ENCODE results near the gene DDX19B. TPM values are rescaled to one million over a fixed set of nuclear protein-coding genes. Genes with fewer than 3 reads are reported as not detected.
A peak's percentile ranks its signal among the peaks of the same experiment; 100 is the strongest.

DDX19B gene
- total and polyA plus RNA-seq, 9 of the 15 experiments (the other 6 are each of a cell fraction or from before 2014, with no cell fraction given) = 7.0 to 32.9 (median 19.3) TPM

DNA sequence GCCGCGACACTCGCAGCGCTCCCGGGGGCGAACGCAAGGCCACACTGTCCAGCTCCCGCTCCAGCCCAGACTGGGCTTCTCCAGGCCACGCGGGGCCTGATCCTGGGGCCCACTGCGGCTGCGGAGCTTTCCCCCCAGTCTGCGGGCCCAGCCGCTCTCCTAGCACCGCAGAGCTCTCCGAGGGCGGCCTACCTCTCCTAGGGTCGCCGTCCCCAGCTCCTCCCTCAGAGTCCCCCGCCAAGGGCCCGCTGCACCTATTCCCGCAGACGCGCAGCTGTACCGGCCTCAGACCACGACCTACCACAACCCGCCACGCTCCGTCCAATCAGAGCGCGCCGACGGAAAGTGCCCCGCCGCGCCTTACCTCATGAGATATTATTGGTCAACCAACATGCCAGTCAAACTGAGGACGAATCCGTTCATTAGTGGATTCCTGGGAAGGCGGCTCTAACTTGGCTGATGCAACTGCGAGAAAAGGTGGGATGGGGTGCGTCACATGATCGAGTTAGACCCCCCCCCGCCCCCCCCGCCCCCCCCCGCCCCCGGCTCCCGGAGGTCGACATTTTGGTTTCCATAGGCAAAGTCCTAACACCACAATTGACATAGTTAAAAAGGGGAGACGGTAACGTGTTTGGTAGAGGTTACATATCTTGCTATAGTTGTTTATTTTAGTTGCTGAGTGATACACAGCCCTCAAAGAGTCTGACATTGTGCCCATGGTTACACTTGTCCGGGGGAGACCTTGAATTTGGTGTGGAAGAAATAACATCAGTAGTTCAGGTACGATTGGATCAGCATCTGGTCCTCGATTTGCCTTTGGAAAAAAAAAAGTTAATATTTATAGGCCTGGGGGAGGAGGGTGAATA is 9.5 kb upstream of the DDX19B start, which contains the start of gene AARS1 (continued):
- no peak for TF ChIP-seq KDM4B (IDR thresholded peaks at IDR 0.05; ENCODE audit: borderline replicate concordance in 2 of 2, low read depth in 1 of 2)
- TF ChIP-seq XRCC5 (IDR thresholded peaks at IDR 0.05; ENCODE audit: low read depth, low read length) = no peak
- no peak for TF ChIP-seq KLF16 (IDR thresholded peaks at IDR 0.05)
- TF ChIP-seq, protein P1, sequence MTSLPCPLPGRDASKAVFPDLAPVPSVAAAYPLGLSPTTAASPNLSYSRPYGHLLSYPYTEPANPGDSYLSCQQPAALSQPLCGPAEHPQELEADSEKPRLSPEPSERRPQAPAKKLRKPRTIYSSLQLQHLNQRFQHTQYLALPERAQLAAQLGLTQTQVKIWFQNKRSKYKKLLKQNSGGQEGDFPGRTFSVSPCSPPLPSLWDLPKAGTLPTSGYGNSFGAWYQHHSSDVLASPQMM (CRISPR knock-in tag; IDR thresholded peaks at IDR 0.05) = no peak
- TF ChIP-seq, protein P2, sequence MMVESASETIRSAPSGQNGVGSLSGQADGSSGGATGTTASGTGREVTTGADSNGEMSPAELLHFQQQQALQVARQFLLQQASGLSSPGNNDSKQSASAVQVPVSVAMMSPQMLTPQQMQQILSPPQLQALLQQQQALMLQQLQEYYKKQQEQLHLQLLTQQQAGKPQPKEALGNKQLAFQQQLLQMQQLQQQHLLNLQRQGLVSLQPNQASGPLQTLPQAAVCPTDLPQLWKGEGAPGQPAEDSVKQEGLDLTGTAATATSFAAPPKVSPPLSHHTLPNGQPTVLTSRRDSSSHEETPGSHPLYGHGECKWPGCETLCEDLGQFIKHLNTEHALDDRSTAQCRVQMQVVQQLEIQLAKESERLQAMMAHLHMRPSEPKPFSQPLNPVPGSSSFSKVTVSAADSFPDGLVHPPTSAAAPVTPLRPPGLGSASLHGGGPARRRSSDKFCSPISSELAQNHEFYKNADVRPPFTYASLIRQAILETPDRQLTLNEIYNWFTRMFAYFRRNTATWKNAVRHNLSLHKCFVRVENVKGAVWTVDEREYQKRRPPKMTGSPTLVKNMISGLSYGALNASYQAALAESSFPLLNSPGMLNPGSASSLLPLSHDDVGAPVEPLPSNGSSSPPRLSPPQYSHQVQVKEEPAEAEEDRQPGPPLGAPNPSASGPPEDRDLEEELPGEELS (CRISPR knock-in tag; IDR thresholded peaks at IDR 0.05; ENCODE audit: borderline replicate concordance) = 0 out of 2 replicates have a peak, but pooled peaks have one; percentile 27
- no peak for TF ChIP-seq ESRRB (CRISPR knock-in tag; IDR thresholded peaks at IDR 0.05; ENCODE audit: borderline replicate concordance)
- TF ChIP-seq NFRKB (IDR thresholded peaks at IDR 0.05; ENCODE audit: low read depth) = peak; percentile 82
- no peak for TF ChIP-seq GATAD2B (IDR thresholded peaks at IDR 0.05; ENCODE audit: borderline replicate concordance)
- no peak for TF ChIP-seq STAT5B (CRISPR knock-in tag; IDR thresholded peaks at IDR 0.05)
- TF ChIP-seq, protein P3, sequence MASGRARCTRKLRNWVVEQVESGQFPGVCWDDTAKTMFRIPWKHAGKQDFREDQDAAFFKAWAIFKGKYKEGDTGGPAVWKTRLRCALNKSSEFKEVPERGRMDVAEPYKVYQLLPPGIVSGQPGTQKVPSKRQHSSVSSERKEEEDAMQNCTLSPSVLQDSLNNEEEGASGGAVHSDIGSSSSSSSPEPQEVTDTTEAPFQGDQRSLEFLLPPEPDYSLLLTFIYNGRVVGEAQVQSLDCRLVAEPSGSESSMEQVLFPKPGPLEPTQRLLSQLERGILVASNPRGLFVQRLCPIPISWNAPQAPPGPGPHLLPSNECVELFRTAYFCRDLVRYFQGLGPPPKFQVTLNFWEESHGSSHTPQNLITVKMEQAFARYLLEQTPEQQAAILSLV (tag; IDR thresholded peaks at IDR 0.05) = peak; percentile 47
- TF ChIP-seq KHSRP (IDR thresholded peaks at IDR 0.05) = 0 out of 2 replicates have a peak, but pooled peaks have one; percentile 32
- no peak for TF ChIP-seq ZNF134 (CRISPR knock-in tag; conservative IDR thresholded peaks at IDR 0.05)
- TF ChIP-seq, protein P4, sequence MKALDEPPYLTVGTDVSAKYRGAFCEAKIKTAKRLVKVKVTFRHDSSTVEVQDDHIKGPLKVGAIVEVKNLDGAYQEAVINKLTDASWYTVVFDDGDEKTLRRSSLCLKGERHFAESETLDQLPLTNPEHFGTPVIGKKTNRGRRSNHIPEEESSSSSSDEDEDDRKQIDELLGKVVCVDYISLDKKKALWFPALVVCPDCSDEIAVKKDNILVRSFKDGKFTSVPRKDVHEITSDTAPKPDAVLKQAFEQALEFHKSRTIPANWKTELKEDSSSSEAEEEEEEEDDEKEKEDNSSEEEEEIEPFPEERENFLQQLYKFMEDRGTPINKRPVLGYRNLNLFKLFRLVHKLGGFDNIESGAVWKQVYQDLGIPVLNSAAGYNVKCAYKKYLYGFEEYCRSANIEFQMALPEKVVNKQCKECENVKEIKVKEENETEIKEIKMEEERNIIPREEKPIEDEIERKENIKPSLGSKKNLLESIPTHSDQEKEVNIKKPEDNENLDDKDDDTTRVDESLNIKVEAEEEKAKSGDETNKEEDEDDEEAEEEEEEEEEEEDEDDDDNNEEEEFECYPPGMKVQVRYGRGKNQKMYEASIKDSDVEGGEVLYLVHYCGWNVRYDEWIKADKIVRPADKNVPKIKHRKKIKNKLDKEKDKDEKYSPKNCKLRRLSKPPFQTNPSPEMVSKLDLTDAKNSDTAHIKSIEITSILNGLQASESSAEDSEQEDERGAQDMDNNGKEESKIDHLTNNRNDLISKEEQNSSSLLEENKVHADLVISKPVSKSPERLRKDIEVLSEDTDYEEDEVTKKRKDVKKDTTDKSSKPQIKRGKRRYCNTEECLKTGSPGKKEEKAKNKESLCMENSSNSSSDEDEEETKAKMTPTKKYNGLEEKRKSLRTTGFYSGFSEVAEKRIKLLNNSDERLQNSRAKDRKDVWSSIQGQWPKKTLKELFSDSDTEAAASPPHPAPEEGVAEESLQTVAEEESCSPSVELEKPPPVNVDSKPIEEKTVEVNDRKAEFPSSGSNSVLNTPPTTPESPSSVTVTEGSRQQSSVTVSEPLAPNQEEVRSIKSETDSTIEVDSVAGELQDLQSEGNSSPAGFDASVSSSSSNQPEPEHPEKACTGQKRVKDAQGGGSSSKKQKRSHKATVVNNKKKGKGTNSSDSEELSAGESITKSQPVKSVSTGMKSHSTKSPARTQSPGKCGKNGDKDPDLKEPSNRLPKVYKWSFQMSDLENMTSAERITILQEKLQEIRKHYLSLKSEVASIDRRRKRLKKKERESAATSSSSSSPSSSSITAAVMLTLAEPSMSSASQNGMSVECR (CRISPR knock-in tag; IDR thresholded peaks at IDR 0.05) = peak; percentile 92
- TF ChIP-seq MAFK (IDR thresholded peaks at IDR 0.05; ENCODE audit: low read length) = no peak
- TF ChIP-seq PHB (CRISPR knock-in tag; IDR thresholded peaks at IDR 0.05) = peak; percentile 93
- TF ChIP-seq CXXC5 (CRISPR knock-in tag; IDR thresholded peaks at IDR 0.05) = peak; percentile 91
- no peak for TF ChIP-seq NCOA4 (IDR thresholded peaks at IDR 0.05; ENCODE audit: partially characterized antibody)
- TF ChIP-seq MCM2 (IDR thresholded peaks at IDR 0.05; ENCODE audit: low read depth) = no peak
- TF ChIP-seq ZKSCAN3 (CRISPR knock-in tag; IDR thresholded peaks at IDR 0.05) = no peak
- TF ChIP-seq SMARCB1 (IDR thresholded peaks at IDR 0.05; ENCODE audit: insufficient read length, low read depth) = no peak
- no peak for TF ChIP-seq HNRNPL (IDR thresholded peaks at IDR 0.05; ENCODE audit: low read depth, low read length)
- TF ChIP-seq MTA1 (IDR thresholded peaks at IDR 0.05; ENCODE audit: borderline replicate concordance) = no peak

Measured in K562 (cell line).